Adrenal gland (tissue), 19 donors: Measurements from ENCODE around the gene ADAMTS13. TPM values are rescaled to one million over a fixed set of nuclear protein-coding genes. Genes with fewer than 3 reads are reported as not detected.

Experiments
- DNase-seq, 7 donors: peaks; one replicate each; pipeline ENCODE4 v3.0.0-alpha.2; 2019 to 2020
- H3K27ac ChIP-seq, 5 donors: fragments of 200-600 bp; sonication (generic) in 4 of 5; 1 replicate in 3 of 5; 2 replicates in 2 of 5; pipeline versions ENCODE4 v1.5.1 to v1.8.0; 2016 to 2020; ENCODE audit warnings: mild to moderate bottlenecking in 1 of 5
- H3K27me3 ChIP-seq: fragments of 200-600 bp; 2 replicates; pipeline ENCODE4 v1.8.0; 2021
- H3K36me3 ChIP-seq, 2 donors: fragments of 200-600 bp; replicated peaks in 1 of 2; 1 replicate in 1 of 2; 2 replicates in 1 of 2; pipeline versions ENCODE4 v1.5.1 to v1.8.0; 2018 to 2022
- H3K4me1 ChIP-seq, 2 donors: fragments of 200-600 bp; replicated peaks in 1 of 2; 1 replicate in 1 of 2; 2 replicates in 1 of 2; pipeline versions ENCODE4 v1.5.1 to v1.8.0; 2018 to 2021
- H3K4me3 ChIP-seq, 4 donors: fragments of 200-600 bp; sonication (generic) in 3 of 4; one replicate each; pipeline ENCODE4 v1.5.1; 2016 to 2018
- H3K9me3 ChIP-seq, 3 donors: fragments of 200-600 bp; sonication (generic) in 1 of 3; replicated peaks in 1 of 3; 1 replicate in 2 of 3; 2 replicates in 1 of 3; pipeline versions ENCODE4 v1.5.1 to v1.8.0; 2016 to 2021
- POLR2A ChIP-seq, 2 donors: fragments of 450-650 bp; IDR thresholded peaks; one replicate each; pipeline ENCODE4 v1.6.1; 2017; ENCODE audit warnings: antibody characterized with exemption in 2 of 2, mild to moderate bottlenecking in 2 of 2, moderate library complexity in 1 of 2
- WGBS, 4 donors: extraction: QIAGEN DNeasy Blood & Tissue Kit in 2 of 4; methylation state at CpG; one replicate each; pipeline versions ENCODE4 v1.1.5 to v1.1.7; 2013 to 2017; 5-methylcytosine and 5-hydroxymethylcytosine counted together
- intact Hi-C, 2 donors: fragments of 100-400 bp; cut with DNase I; formaldehyde crosslinking; loops; one replicate each; pipeline versions ENCODE4 v1.14.1 to v1.15.0; 2022 to 2023
- long read RNA-seq, 10 donors: library from polyadenylated mRNA in 3 of 10; unstranded in 2 of 10; stranded (forward) in 1 of 10; transcript quantifications; one replicate each; pipeline ENCODE4 v2.0.0 and lab custom pipeline, GENCODE V29; 2021 to 2026
- polyA plus RNA-seq, 3 donors: library from polyadenylated mRNA; stranded (reverse); fragments of 200-250 nt in 2 of 3; fragments of 350-450 nt in 1 of 3; fragmentation: Illumina TruSeq in 1 of 3; extraction: RNeasy Lipid Tissue Mini Kit (QIAGEN cat#74804) in 1 of 3; gene quantifications; one replicate each; pipeline ENCODE4 v1.2.3, GENCODE V29; 2013 to 2014
- total RNA-seq, 9 donors: library from RNA; depleted of rRNA in 4 of 9; stranded (reverse); fragments of >200 nt in 4 of 9; fragments of 120-200 nt in 1 of 9; fragmentation: NEBNext Ultra II Directional in 1 of 9; extraction: Animal tissue kit (Norgen Biotek cat#: 25700) in 1 of 9; gene quantifications; one replicate each; pipeline versions ENCODE4 v1.1.0 to v1.2.4, GENCODE V29; 2013 to 2023
- TF ChIP-seq, protein P1 (sequence below), 6 experiments: fragments of 450-650 bp in 4 of 6; fragments of 200-600 bp in 2 of 6; sonication (generic) in 1 of 6; IDR thresholded peaks; 1 replicate in 5 of 6; 2 replicates in 1 of 6; pipeline versions ENCODE4 v1.5.1 to v1.8.0; 2016 to 2021; ENCODE audit warnings: antibody characterized with exemption in 6 of 6, mild to moderate bottlenecking in 2 of 6, moderate library complexity in 1 of 6
- donor health status: healthy with polysubstance abuse.
- donor health status: Bipolar disorder and iron deficiency.
- donor health status: DM: yes; HTN: yes; CAD: no.
- donor health status: DM: no; HTN: no; CAD: no.
- donor health status: DM: no; HTN: no; CAD: no.
- donor health status: DM: yes; HTN: yes; CAD: no.

ADAMTS13 gene
- total RNA-seq: 1 to 10 TPM in 6 of 9 donors, under 1 TPM in 3; 0.30 to 8.7 (median 1.8) TPM
- 10 to 100 TPM in 2 of 3 donors, under 1 TPM in 1; 0.15 to 19.9 (median 13.4) TPM for polyA plus RNA-seq
- long read RNA-seq, donor 1: 0 reads
- long read RNA-seq, donor 2: 0 reads
- long read RNA-seq, donor 3: 0 reads
- long read RNA-seq, donor 4: 0 reads
- long read RNA-seq, donor 5, partial matches to known transcripts: 4 of 10 reads
- long read RNA-seq, donor 5, other reads (novel, unspliced or antisense): 6 of 10 reads
- long read RNA-seq, donor 6: 0 reads
- long read RNA-seq, donor 7: 0 reads
- long read RNA-seq, donor 8: 0 reads
- long read RNA-seq, donor 9, partial matches to known transcripts: 9 of 18 reads
- long read RNA-seq, donor 9, other reads (novel, unspliced or antisense): 9 of 18 reads
- long read RNA-seq, donor 10: 0 reads

DNA sequence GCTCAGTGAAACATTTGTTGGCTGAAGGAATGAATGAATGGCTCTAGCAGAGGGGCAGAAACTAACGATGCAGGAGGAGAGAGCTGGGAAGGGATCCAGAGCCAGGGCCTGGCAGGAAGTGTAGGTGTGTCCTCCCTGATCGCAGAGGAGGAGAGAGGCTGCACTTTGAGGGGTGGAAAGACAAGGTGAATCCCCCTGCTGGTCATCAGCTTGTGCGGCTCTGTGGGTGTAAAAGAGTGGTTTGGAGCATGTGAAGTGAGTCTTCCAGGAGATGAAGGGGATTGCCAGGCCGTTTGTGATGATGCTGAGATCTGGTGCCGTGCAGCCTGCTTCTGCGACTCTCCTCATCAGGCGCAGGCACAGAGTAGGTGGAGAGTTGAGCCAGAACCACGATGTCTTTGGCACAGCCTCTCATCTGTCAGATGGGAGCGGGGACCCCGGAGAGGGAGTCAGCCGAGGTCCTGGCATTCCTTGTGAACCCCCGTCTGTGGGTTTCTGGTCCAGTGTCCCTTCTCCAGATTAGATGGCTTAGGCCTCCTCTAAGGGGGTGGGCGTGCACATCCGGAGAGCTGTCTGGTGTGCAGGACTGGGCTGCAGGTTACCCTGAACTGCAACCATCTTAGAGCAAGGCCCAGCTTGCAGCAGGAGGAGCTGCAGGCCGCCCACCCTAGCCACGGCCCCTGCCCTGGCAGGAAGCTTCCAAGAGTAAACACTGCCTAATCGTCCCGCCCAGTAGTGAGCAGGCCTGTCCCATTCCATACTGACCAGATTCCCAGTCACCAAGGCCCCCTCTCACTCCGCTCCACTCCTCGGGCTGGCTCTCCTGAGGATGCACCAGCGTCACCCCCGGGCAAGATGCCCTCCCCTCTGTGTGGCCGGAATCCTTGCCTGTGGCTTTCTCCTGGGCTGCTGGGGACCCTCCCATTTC lies at the start of gene ADAMTS13:
Gene ADAMTS13, plus strand, starts transcription at position 753 of the 928 bp plus-strand sequence. Its CDS starts 77 bp downstream, at position 830.
- TF ChIP-seq POLR2A (IDR thresholded peaks at IDR 0.05): no peak
- TF ChIP-seq, protein P1, sequence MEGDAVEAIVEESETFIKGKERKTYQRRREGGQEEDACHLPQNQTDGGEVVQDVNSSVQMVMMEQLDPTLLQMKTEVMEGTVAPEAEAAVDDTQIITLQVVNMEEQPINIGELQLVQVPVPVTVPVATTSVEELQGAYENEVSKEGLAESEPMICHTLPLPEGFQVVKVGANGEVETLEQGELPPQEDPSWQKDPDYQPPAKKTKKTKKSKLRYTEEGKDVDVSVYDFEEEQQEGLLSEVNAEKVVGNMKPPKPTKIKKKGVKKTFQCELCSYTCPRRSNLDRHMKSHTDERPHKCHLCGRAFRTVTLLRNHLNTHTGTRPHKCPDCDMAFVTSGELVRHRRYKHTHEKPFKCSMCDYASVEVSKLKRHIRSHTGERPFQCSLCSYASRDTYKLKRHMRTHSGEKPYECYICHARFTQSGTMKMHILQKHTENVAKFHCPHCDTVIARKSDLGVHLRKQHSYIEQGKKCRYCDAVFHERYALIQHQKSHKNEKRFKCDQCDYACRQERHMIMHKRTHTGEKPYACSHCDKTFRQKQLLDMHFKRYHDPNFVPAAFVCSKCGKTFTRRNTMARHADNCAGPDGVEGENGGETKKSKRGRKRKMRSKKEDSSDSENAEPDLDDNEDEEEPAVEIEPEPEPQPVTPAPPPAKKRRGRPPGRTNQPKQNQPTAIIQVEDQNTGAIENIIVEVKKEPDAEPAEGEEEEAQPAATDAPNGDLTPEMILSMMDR (IDR thresholded peaks at IDR 0.05): no peak
- intact Hi-C loops: no loop called here
- WGBS, 4 donors: 50 to 62% (median 56%) methylated on average over 13 to 23 of the region's 23 CpGs

DNA sequence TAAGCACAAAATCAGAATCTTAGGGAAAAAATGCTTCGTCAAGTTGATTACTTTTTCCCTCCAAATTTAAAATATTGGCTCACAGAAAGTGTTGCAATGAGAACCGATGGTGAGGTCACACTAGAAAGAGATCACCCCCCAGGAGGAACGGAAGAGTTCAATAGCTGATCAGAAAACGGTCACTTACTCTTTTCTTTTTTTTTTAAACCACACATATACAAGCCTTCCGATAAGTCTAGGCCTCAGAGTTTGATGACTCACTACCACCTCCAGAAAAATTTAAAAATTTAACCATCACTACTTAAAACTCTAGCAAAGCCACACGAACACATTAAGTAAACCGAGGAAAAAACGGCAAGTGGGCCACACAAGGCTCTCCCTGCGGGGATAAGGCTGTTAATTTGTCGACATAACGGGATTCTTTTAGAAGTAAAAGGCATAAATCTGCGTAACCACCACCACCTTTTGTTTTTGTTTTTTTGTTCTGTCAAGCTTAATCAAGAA lies 47.5 kb upstream of the ADAMTS13 start:
- Histone ChIP-seq H3K9me3 (no peaks in the 10 kb centered on the region), H3K27ac (peak overlapping the region; percentile 75 to 98 (median 96)), H3K27me3 (no peaks in the 10 kb centered on the region), H3K36me3 (peaks cover 0 to 17% of the 10 kb centered on the region in 2 donors), H3K4me3 (peak overlapping the region in 3 of 4 donors; percentile 76 to 98 (median 90)), H3K4me1 (peaks cover 20 to 50% of the 10 kb centered on the region in 2 donors)
- intact Hi-C loops: no loop called here
- DNase-seq: no peak
- WGBS, 4 donors: 11 to 12% (median 11%) methylated on average over 12 of the region's 12 CpGs
- no peak for TF ChIP-seq POLR2A (IDR thresholded peaks at IDR 0.05)
- TF ChIP-seq, protein P1 (IDR thresholded peaks at IDR 0.05): no peak

More for the DNA sequence above, at the start of gene ADAMTS13:
- Histone ChIP-seq H3K9me3 (no peaks in the 10 kb centered on the region), H3K27ac (no peak within 1 kb of the TSS), H3K4me3 (no peak within 1 kb of the TSS), H3K4me1 (peaks cover 3% of the 10 kb centered on the region in 2 donors), H3K27me3 (no peaks in the 10 kb centered on the region), H3K36me3 (no peaks in the 10 kb centered on the region)
- DNase-seq: no peak

DNA sequence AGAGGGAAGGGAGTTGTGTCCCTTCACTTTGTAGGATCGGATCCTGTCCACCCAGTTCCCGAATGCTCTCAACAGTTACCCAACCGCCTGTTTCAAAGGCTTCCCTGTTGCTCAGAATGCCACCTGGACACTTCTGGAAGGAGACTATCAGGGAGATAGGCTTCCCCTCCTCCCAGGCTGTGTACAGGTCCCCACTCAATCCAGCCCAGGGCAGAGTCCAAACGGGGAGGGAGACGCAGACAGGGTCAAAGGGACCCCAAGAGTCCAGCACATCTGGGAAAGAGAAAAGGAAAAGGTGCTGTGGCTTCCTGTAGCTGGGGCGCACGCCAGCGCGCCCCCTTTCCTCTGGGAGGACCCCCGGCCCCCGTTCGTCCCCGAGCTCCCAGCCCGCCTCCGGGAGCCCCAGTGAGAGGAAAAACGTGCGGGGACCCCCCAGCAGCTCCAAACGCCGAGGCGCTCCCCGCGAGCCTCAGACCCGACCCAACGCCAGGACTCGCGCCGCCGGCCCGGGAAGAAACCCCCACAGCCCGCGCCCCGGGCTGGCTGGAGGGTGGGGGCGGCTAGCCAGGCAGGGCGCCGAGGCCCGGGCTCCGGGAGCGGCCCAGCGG lies 46.9 kb upstream of the ADAMTS13 start:
- Histone ChIP-seq H3K27me3 (no peaks in the 10 kb centered on the region), H3K9me3 (no peaks in the 10 kb centered on the region), H3K27ac (peak overlapping the region; percentile 75 to 98 (median 96)), H3K4me1 (peaks cover 20 to 47% of the 10 kb centered on the region in 2 donors), H3K36me3 (peaks cover 0 to 13% of the 10 kb centered on the region in 2 donors), H3K4me3 (peak overlapping the region; percentile 28 to 98 (median 83))
- DNase-seq: peak in 3 of 7 donors; percentile 47 to 66 (median 53)
- TF ChIP-seq POLR2A (IDR thresholded peaks at IDR 0.05): peak in 1 of 2 donors; percentile 15
- TF ChIP-seq, protein P1 (IDR thresholded peaks at IDR 0.05): no peak
- intact Hi-C loops: no loop called here
- WGBS, 4 donors: 0 to 1% (median 0%) methylated on average over 10 to 39 of the region's 39 CpGs
